Fibroblast of lung (primary cell): ENCODE measurements around the gene MGLL. TPM values are rescaled to one million over a fixed set of nuclear protein-coding genes. Genes with fewer than 3 reads are reported as not detected.

Experiments used
- DNase-seq, 2 donors: peaks; one replicate each; pipeline versions ENCODE4 v3.0.0 to v3.0.0-alpha.2; 2010; ENCODE audit warnings: low read depth in 2 of 2
- H2AFZ ChIP-seq: 2 replicates; pipeline ENCODE4 v1.5.1; 2012; ENCODE audit warnings: low read length, control low read depth, inconsistent platforms
- H3K27ac ChIP-seq: 2 replicates; pipeline ENCODE4 v1.5.1; 2011; ENCODE audit warnings: low read length, control low read depth; ENCODE audit not compliant: insufficient read depth
- H3K27me3 ChIP-seq: 2 replicates; pipeline ENCODE4 v1.5.1; 2011; ENCODE audit warnings: mild to moderate bottlenecking, low read length; ENCODE audit not compliant: control insufficient read depth, insufficient read depth
- H3K36me3 ChIP-seq: 2 replicates; pipeline ENCODE4 v1.5.1; 2011; ENCODE audit warnings: low read length; ENCODE audit not compliant: control insufficient read depth, insufficient read depth
- H3K4me1 ChIP-seq: 2 replicates; pipeline ENCODE4 v1.5.1; 2011; ENCODE audit warnings: low read length; ENCODE audit not compliant: control insufficient read depth, insufficient read depth; ENCODE audit errors: extremely low read depth
- H3K4me2 ChIP-seq: 2 replicates; pipeline ENCODE4 v1.5.1; 2011; ENCODE audit warnings: low read length, control low read depth; ENCODE audit not compliant: insufficient read depth; ENCODE audit errors: extremely low read depth
- H3K4me3 ChIP-seq, 4 experiments: fragments of 200-600 bp in 1 of 4; sonication (generic) in 1 of 4; replicated peaks in 1 of 4; 2 replicates each; pipeline ENCODE4 v1.5.1; 2011 to 2016; ENCODE audit warnings: low read length in 4 of 4, low read depth in 3 of 4, mild to moderate bottlenecking in 3 of 4, control low read depth in 2 of 4, inconsistent platforms in 1 of 4, mixed read lengths in 1 of 4; ENCODE audit not compliant: insufficient read depth in 1 of 4; ENCODE audit errors: control extremely low read depth in 1 of 4
- H3K79me2 ChIP-seq: 2 replicates; pipeline ENCODE4 v1.5.1; 2012; ENCODE audit warnings: mild to moderate bottlenecking, low read length, inconsistent platforms; ENCODE audit not compliant: control insufficient read depth, insufficient read depth
- H3K9ac ChIP-seq: 2 replicates; pipeline ENCODE4 v1.5.1; 2011; ENCODE audit warnings: mild to moderate bottlenecking, low read length, control low read depth; ENCODE audit not compliant: insufficient read depth
- H3K9me3 ChIP-seq: 2 replicates; pipeline ENCODE4 v1.5.1; 2012; ENCODE audit warnings: low read depth, low read length; ENCODE audit not compliant: control insufficient read depth, insufficient read depth
- H4K20me1 ChIP-seq: 2 replicates; pipeline ENCODE4 v1.5.1; 2011; ENCODE audit warnings: low read length; ENCODE audit not compliant: control insufficient read depth, insufficient read depth; ENCODE audit errors: extremely low read depth
- CTCF ChIP-seq, 2 donors: IDR thresholded peaks in 1 of 2; conservative IDR thresholded peaks in 1 of 2; 1 replicate in 1 of 2; 2 replicates in 1 of 2; pipeline ENCODE4 v1.5.1; 2011 to 2012; ENCODE audit warnings: low read length in 2 of 2, control low read depth in 1 of 2, inconsistent platforms in 1 of 2, low read depth in 1 of 2, mild to moderate bottlenecking in 1 of 2
- EZH2 ChIP-seq: IDR thresholded peaks from 2 replicates; pipeline ENCODE4 v1.5.1; 2012; ENCODE audit warnings: low read length, control low read depth, mild to moderate bottlenecking; ENCODE audit errors: missing control alignments
- polyA plus RNA-seq, 2 donors: library from polyadenylated mRNA; depleted of rRNA in 1 of 2; stranded (reverse) in 1 of 2; unstranded in 1 of 2; fragments of >200 nt; gene quantifications; 2 replicates each; pipeline ENCODE4 v1.2.1, GENCODE V29; 2011 to 2012; ENCODE audit warnings: missing spikeins in 1 of 2
- total RNA-seq: library from RNA; depleted of rRNA; stranded (reverse); fragments of >200 nt; gene quantifications from 2 replicates; pipeline ENCODE4 v1.2.1, GENCODE V29; 2014

MGLL gene
- total and polyA plus RNA-seq, 2 donors (not counting 1 experiment from before 2014, with no cell fraction given) = 60.1 to 122 TPM

- no peaks in the 10 kb centered on the region for H4K20me1 ChIP-seq
- H3K4me1 ChIP-seq = peaks cover 33% of the 10 kb centered on the region
- H2AFZ ChIP-seq = no peak overlapping the region
- H3K27ac ChIP-seq = peak overlapping the region; percentile 80
- peaks cover 9% of the 10 kb centered on the region for H3K36me3 ChIP-seq
- H3K9ac ChIP-seq = no peak overlapping the region
- H3K9me3 ChIP-seq = no peaks in the 10 kb centered on the region
- no peak overlapping the region for H3K4me3 ChIP-seq
- TF ChIP-seq CTCF (conservative IDR thresholded peaks at IDR 0.05 in 1 of 2, IDR thresholded peaks at IDR 0.05 in 1 of 2; ENCODE audit: low read depth in 1 of 2, low read length in 2 of 2) (no peak), EZH2 (no peak)
- DNase-seq = peak in 1 of 2 donors; percentile 79
- H3K27me3 ChIP-seq = no peaks in the 10 kb centered on the region
- H3K4me2 ChIP-seq = no peak overlapping the region
- no peaks in the 10 kb centered on the region for H3K79me2 ChIP-seq
Measured at GRCh38 chr3:127698691-127699415, 123.5 kb downstream of the MGLL start.

GRCh38 chr3:127698286-127698685, 124.0 kb downstream of the MGLL start:
- Histone ChIP-seq H3K4me2 (peak overlapping the region; percentile 53), H3K79me2 (no peaks in the 10 kb centered on the region), H3K27me3 (no peaks in the 10 kb centered on the region), H3K4me3 (no peak overlapping the region), H3K36me3 (peaks cover 10% of the 10 kb centered on the region), H4K20me1 (no peaks in the 10 kb centered on the region), H3K27ac (peak overlapping the region; percentile 80), H3K9ac (peak overlapping the region; percentile 59), H3K4me1 (peaks cover 32% of the 10 kb centered on the region), H3K9me3 (no peaks in the 10 kb centered on the region), H2AFZ (no peak overlapping the region)
- DNase-seq = peak in 1 of 2 donors; percentile 3
- TF ChIP-seq EZH2 (no peak), CTCF (conservative IDR thresholded peaks at IDR 0.05 in 1 of 2, IDR thresholded peaks at IDR 0.05 in 1 of 2; ENCODE audit: low read depth in 1 of 2, low read length in 2 of 2) (no peak)

GRCh38 chr3:127697551-127698240, 124.6 kb downstream of the MGLL start:
- no peaks in the 10 kb centered on the region for H4K20me1 ChIP-seq
- peak overlapping the region; percentile 59 for H3K9ac ChIP-seq
- no peak overlapping the region for H2AFZ ChIP-seq
- peak overlapping the region; percentile 80 for H3K27ac ChIP-seq
- DNase-seq = peak; percentile 78 to 92
- no peaks in the 10 kb centered on the region for H3K27me3 ChIP-seq
- peak overlapping the region in 1 of 4 experiments; percentile 15 for H3K4me3 ChIP-seq
- H3K9me3 ChIP-seq = no peaks in the 10 kb centered on the region
- H3K36me3 ChIP-seq = peaks cover 10% of the 10 kb centered on the region
- H3K4me1 ChIP-seq = peaks cover 30% of the 10 kb centered on the region
- no peaks in the 10 kb centered on the region for H3K79me2 ChIP-seq
- no peak for TF ChIP-seq EZH2
- TF ChIP-seq CTCF (conservative IDR thresholded peaks at IDR 0.05 in 1 of 2, IDR thresholded peaks at IDR 0.05 in 1 of 2; ENCODE audit: low read depth in 1 of 2, low read length in 2 of 2) = no peak
- H3K4me2 ChIP-seq = peak overlapping the region; percentile 53
